Measurements from ENCODE around the gene XPO5.
"Not testable (repeated sequence)": the region's sequence is repeated elsewhere in the genome, so short reads cannot be mapped to it uniquely, and the experiment has no call there.

Gene XPO5

DNA sequence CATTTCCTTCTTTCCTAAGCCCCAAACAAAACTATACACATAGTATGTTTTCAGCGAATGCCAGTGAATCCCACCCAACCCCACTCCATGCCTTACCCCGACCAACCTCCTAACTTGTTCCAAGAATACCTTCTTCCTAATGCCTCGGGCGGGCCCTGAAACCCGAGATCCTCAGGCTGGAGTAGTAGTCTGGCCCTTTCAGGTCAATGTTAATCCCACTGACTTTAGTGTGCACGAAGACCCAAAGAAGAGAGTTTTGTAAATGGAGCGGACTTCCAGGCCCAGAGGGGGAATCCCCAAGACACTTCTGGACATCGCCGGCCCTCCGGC, 59.5 kb downstream of the XPO5 start:
- no peak for DNase-seq

DNA sequence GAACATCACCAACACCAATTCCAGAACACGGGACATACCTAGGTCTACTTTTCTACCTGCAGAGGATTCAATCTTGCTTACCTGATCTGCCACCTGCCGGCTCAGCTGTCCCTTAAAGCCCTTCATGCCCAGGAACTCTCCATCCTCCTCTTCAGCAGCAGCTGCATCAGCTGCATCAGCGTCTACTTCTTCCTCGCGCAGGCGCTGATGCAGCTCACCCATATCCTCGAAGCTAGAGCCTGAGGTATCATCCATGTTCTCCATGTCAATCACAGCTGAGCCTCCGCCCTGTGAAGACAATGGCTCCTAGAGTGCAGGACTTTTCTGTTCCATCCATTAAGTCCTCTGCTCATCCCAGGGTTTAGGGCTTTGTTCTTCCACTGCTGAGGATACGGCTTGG, 60.0 kb downstream of the XPO5 start:
- no peak for DNase-seq

DNA sequence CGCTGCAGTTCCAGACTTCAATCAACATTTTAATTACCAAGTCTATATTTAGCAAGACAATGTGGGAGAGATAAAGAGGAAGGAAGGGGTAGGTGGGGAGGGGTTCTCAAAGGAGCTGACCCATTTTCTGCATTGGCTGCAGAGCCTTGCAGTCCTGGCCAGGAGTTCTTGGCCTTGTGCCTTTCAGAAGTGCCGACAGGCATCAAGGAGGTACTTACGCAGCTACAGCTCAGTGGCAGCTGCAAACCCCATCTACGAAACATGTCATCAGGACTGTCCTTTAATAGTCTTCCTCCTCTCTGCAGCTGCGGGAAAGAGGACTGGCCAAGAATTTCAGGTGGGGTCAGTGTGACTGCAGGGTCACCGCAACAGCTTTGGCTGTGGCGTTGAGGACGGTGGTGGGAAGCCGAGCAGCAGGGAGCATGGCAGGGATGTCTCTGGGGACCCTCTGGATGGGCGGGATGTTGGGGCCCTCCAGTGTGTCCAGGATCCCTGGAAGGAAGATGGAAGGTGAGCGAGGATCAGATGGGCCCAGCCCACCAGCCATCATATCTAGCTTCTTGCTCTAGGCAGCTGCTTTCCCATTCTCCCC, 63.9 kb downstream of the XPO5 start:
- no peak for DNase-seq

DNA sequence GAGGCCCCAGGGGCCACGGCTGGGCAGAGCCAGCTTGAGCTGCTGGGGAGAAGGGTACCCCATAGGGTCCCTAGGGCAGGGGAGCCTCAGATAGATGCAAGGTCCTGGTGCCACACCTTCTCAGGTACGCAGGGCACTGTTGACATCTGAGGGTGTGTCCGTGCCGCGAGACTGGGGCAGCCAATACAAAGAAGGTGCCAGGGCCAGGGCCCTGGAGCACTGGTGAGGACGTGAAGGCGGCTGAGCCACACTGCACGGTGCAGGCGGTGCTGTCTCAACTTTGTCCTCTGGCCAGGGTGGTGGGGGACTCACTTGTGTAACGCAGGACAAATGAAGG, 65.0 kb downstream of the XPO5 start:
- no peak for DNase-seq

DNA sequence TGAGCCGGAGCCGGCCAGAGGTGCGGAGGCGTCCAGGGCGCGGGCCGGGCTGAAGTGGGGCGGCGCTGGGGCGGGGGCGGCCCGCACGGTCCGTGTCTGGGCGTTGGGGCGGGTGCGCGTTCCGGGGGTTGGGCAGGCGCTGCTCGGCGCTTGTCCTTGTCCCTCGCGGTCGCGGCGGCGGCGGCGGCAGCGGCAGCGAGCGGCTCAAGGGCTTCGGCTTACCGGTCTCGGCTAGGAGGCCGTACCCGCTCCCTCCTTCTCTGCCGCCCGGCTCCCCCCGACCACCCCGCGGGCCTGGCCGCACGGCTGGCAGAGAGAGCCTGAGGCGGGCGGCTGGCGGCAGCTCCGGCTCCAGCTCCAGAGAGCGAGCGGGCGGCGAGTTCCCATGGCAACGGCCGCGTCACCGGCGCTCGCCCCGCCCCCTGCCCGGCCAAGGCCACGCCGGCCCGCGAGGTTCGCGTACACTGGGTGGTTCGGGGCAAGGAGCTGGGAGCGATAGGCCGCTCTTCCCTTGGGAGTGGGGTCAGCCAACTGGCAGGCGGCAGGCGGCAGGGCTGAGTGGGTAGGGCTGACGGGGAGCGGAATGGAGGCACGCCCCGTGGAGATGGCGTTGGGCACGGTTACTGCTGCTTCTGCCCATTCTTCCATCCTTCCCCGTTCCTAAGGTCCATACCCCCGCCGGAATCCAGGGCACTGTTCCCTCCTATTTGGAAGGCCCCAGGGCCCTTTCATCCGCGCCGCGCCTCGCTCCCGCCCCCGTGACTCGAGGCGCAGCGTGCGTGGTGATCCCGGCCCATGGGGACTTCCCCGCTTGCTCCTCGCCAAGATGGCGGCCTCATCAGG, 65.6 kb downstream of the XPO5 start, which contains the start of gene LRRC73:
TSS of gene LRRC73 (minus strand) at position 363 of the 843 bp plus-strand sequence. CDS start 561 bp downstream, outside the sequence.
- peak; percentile 82 for DNase-seq

DNA sequence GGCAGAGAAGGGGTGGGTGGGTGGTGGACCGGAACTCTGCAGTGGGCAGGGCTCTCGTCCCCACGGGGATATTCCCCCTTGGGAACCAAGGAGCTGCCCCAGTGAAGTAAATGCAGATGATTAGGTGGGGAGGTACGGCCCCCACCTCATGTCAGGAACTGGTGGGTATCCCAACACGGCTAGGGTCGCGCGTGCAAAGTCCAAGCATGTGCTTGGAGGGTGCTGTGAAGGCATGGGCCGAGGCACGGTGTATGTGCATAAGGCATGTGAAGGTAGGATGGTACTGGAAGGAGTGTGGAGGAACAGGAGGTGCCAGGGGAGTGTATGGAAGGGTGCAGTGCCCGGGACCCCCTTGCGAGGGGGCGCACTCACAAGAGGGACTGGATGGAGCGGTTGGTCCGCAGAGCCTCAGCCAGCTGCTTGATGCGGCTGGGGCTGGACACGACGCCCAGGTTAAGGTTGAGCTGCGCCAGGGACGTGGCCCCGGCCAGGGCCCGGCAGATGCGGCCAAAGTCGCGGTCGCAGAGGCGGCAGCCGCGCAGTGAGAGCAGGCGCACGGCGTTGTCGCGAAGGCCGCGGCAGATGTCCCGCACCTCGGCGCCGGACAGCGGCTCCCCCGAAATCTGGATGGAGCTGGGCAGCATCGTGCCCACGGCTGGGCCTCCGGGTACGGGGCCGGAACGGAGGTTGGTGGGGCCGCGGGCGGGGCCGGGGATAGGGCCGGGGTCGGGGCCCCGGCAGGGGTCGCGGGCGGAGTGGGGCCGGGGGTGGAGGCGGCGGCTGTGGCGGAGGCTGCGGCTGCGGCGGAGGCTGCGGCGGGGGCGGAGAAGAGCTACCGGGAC, 66.5 kb downstream of the XPO5 start:
- DNase-seq = no peak

DNA sequence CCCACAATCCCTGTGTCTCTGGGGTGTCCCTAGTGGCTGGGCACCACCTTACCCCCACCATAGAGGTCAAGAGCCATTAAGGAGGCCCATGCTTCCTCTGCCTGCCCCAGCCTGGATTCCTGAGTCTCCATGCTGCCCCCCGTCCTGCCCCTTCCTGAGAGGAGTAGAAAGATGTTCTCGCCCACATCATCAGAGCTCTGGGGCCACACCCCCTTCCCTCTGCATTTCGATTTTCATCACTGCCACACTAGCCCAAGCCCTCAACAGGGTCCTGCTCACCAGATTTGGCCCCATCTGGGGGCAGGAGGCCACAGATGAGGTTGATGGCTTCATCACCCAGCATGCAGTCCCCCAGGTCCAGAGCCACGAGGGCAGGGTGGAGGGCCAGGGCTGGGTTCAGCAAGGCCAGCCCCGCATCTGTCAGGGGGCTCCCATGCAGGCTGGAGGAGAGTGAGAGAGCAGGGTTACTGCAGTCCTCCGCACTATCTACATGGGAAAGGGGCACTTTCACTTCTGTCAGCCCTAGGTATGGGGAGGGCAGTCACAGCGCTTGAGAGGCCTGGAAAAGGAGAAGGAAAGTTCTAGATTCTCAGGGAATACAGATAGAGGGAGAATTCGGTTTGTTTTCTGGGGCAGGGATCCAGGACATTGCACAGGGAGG, 67.2 kb downstream of the XPO5 start:
- DNase-seq = no peak

DNA sequence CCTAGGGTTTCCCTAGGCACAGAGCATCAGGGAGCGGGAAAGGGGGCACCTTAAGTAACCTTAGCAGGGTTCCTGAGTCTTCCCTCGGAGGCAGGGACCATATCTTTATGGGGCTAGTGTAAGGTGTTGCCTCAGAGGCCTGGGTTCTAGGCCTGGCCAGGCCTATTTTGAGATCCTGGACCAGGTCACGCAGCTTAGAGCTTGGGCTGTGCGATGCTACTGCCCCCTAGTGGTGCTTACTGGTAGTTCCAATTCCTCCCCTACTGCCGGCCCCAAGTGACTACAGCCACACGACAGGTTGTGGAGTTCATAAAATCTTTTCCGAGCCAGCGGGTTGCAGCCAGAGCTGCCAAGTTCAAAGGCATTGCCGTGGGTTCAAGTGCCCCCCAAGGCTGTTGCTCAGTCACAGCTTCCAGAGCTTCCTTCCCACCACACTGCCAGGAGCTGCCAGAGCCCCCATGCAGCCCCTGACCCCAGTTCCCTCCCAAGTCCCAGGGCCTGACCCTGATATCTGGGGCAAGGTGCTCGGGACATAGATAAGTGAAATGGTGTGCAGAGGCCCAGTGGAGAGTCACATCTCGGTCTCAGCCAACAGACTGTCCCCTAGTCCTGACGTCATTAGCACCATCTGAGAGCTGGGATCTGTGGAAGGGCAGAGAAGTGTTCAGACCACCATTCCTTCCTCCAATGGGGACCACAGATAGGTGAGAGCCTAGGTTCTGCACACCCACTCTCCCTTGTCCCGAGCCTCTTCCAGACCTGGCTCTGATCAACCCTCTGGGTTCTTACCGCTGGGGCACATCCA, 69.0 kb downstream of the XPO5 start:
- peak; percentile 72 for DNase-seq

DNA sequence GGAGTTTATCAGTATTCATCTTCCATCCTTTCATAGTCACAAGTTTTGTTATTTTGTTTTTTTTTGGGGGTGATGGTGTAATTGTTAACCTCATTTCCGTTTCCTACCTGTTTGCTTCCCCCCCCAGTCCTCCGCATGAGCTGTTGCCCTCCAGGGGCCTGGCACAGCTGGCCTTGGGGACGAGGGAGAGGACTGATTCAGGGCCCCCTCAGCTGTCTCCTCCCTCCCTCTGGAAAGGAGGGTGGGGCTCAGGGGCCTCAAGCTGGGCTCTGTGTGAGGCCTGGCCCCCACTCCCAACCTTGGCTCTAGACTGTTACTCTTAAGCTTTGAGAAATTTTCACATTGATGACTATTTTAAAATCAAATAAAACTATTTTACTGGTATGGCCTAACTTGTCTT, 69.7 kb downstream of the XPO5 start:
- no peak for DNase-seq

DNA sequence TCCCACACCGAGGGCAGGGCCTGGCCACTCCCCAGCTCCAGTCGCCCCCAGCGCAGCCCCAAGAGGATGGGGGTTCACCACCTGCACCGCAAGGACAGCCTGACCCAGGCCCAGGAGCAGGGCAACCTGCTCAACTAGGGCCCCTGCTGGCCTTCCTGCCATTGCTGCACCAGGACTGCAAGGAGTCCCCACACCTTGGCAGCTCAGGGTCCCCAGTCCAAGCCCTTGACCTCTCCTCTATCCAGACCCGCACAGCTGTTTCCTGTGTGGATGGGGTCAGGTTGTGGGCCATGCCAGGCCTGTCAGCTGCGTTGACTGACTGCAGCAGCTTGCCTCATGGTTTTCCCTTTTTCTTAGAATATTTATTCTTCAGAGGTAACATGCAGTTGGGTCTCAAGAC, 70.1 kb downstream of the XPO5 start:
- no peak for DNase-seq

DNA sequence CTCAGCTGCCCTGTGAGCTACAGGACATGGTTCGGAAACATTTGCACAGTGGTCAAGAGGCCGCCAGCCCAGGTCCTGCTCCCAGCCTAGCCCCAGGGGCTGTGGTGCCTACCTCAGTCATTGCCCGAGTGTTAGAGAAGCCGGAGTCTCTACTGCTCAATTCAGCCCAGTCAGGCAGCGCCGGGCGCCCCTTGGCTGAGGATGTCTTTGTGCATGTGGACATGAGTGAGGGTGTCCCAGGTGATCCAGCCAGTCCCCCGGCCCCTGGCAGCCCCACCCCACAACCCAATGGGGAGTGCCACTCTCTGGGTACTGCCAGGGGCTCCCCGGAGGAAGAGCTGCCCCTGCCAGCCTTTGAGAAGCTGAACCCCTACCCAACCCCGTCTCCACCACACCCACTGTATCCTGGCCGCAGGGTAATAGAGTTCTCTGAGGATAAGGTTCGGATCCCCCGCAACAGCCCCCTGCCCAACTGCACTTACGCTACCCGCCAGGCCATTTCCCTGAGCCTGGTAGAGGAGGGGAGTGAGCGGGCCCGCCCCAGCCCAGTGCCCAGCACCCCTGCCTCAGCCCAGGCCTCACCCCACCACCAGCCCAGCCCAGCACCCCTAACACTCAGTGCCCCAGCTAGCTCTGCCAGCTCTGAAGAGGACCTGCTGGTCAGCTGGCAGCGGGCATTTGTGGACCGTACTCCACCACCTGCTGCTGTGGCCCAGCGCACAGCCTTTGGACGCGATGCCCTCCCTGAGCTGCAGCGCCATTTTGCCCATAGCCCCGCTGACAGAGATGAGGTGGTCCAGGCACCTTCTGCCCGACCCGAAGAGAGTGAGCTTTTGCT, 70.9 kb downstream of the XPO5 start:
- DNase-seq = no peak

DNA sequence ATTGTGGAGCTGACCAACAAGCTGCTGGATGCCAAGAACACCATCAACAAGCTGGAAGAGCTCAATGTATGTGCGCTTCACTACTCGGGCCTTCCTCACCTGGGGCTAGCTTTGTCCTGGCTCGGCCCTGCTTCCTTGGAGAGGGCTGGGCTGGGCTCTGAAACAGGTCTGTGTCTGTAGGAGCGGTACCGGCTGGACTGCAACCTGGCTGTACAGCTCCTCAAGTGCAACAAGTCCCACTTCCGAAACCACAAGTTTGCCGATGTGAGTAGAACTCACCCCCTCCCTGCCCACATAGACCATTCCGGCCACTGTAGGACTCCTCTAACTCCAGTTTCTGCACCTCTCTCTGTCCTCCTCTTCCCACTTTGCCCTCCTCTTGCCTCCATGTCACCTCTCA, 72.4 kb downstream of the XPO5 start:
- no peak for DNase-seq

DNA sequence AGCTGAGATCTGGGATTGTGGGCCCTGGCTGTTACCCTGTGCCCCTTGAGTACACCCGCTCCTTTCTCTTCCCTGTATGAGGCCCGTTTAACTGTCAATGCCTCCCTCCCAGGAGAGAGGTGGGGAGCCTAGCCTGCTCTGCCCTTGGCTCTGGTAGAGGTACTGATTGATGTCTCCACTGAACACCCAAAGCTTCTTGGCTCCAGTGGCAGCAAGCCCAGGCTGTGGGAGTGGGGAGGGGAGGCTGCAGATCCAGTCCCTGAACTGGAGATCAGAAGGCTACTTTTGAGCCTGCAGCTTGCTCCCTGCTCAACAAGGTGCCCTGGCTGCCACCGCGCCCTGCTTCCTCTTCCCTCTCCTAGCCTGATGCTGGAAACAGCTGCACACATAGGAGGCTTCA, 73.2 kb downstream of the XPO5 start:
- no peak for DNase-seq

DNA sequence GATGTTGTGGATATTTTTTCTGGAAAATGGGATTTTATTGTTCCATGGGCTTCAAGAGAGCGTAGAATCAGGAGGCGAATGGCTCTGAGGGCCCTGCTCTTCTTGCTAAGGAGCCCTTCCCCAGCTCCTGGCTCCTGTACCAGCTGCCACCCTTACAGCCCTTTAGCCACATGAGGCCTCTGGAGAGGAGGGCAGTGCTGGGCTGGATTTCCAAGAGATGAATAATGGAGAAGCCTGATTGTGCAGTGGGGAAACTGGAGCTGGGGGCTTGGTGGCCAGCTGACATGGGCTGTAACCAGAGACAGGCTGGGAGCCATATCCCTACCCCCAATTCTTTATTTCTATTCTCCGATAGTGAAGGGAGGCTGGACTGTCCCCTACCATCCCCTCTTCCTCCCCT, 74.9 kb downstream of the XPO5 start:
- no peak for DNase-seq

DNA sequence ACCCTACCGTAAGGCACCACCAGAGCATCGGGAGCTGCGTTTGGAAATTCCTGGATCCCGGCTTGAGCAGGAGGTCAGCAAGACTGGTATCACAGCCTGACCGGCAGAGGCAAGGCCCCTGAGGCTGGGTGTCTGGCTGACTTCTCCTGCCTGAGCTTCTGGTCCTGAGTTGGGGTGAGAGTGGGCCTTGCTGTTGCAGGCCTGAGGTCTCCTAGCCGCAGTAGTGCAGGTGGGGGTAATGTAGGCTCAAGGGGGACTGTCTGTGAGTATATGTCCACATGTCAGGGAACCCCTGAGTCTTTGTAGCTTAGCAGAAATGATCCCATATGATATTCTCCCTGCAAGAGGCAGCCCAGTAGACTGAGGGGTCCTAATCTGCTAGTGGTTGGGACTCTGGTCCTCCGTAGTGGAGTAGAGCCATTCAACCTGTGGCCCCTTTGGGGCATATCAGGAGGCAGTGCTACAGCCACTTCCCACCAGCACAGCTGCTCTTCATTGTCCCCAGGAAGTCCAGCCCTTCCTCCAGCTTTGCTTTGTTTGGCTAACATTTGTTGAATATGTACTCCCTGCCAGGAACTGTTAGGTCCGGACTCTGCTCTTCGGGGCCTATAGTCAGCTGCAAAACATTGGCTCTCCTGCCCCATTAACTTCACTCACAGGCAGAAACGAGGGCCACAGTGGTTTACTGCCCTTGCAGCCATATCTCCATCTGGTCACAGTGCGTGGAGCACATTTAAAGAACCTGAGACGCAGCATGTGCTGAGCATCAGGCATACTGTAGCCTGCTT, 76.6 kb downstream of the XPO5 start:
- DNase-seq = no peak

DNA sequence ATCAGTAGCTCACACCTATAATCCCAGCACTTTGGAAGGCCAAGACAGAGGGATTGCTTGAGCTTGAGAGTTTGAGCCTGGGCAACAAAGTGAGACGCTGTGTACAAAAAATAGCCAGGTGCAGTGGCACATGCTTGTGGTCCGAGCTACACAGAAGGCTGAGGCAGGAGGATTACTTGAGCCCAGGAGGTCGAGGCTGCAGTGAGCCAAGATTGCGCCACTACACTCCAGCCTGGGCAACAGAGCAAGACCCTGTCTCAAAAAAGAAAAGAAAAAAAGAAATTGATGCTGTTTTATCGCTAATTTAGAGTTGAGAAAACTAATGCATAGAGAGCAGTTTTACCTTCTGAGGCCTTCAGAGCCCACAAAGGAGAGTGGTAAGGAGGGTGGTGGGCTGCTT, 77.5 kb downstream of the XPO5 start:
- not testable (repeated sequence) for DNase-seq

DNA sequence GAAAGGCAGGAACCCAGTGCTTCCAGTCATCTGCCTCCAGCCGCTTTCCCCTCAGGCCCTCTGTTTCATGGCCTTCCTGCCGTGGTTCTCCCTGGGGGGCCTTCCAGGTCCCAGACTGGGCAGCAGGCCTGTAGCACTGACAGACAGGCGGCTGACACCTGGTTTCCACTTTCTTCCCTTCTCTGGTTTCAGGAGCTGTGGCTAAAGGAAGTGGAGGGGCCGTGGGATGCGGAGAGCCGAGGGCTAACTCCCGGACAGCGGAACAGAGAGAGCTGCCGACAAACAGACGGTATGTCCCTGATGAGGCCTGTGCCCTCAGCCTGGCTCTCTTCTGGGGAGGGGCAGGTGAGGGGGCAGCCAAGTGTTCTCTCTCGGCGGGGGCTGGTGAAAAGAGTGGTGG, 78.1 kb downstream of the XPO5 start:
- DNase-seq = no peak

DNA sequence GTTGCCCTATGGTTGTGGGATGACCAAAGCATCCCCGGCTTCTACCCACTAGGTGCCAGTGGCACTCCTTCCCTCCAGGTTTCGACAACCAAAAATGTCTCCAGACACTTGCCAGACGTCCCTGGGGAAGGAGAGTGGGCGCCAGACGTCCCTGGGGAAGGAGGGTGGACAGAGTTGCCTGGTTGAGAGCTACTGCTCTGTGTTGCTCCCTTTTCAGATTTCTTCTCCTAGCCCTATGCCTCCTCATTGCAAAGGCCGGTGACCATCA, 78.8 kb downstream of the XPO5 start:
- no peak for DNase-seq

DNA sequence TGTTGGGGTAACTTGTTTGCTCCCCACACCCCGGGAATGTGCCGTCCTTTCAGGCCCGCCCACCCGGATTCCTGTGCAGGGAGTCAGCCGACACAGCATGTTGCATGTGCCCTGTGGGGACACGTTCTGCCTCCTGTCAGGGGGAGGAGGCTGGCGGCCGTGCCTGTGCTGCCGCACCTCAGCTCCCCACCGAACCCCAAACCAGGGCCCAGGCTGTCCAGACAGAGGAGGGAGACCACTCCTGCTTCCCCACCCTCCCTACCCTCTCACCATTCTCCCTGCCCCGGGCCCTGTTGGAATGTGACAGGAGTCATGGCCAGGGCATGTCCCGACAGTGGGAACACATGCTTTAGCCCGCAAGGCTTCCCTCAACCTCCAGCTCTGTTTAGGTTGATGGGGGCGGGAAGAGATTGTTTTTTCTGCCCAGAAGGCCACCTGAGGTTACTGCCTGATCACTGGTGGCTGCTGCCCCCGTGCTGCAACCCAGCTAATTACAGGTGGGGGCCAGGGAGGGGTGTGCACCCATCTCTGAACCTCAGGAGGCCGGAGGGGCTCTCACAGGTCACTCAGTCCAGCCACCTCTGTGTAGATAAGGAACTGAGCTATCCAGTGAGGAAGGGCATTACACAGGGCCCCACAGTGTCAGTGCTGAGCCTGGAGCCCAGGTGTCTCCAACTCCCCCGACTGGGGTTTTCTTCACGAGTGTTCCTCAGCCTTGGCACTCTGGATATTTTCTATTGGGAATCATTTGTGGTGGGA, 79.3 kb downstream of the XPO5 start:
- DNase-seq = no peak

DNA sequence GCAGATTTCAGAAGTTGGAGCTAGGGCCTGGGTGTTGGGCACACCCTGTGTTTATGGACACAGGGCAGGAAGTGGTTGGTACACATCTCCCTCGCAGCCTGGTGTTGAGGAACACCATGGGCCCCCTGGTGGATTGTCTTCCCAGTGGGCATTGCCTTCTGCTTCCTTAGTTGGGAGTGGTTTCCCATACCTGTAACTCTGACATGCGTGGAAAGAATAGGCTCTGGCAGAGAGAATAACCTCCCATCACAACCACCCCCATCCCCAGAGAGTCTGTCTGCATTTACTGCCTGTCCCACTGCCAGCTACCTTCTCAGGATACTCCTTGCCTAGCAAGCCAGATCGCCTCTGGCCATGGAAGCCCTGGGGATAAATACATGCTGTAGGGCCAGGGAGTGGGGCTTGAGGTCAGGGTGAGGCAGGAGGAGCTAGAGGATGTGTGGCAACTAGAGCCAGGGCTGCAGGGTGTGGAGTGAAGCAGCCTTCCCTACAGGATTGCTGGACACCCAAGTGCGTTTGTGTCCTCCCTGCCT, 80.4 kb downstream of the XPO5 start:
- DNase-seq = no peak
